ENCODE measurements around the gene DVL1.

Gene DVL1

GRCh38 chr1:1353389-1354151 lies 4.4 kb upstream of the DVL1 start:
- Histone ChIP-seq H3K9ac (ENCODE audit: low read length) (no peak overlapping the region), H3K4me3 (ENCODE audit: low read depth in 1 of 2, low read length in 2 of 2) (no peak overlapping the region), H3K9me3 (ENCODE audit: low read length) (no peaks in the 10 kb centered on the region), H3K36me3 (ENCODE audit: insufficient read depth, low read length) (peaks cover 18% of the 10 kb centered on the region), H3K27ac (ENCODE audit: low read depth, low read length) (no peak overlapping the region), H3K27me3 (ENCODE audit: control insufficient read depth in 1 of 2, insufficient read depth in 2 of 2, low read length in 2 of 2) (peaks cover 0 to 7% of the 10 kb centered on the region in 2 donors), H3K4me1 (ENCODE audit: insufficient read depth, low read length) (peaks cover 22% of the 10 kb centered on the region)

- Histone ChIP-seq H3K4me1 (ENCODE audit: insufficient read depth, low read length) (peaks cover 21% of the 10 kb centered on the region), H3K36me3 (ENCODE audit: insufficient read depth, low read length) (peaks cover 18% of the 10 kb centered on the region), H3K27ac (ENCODE audit: low read depth, low read length) (no peak overlapping the region), H3K9me3 (ENCODE audit: low read length) (no peaks in the 10 kb centered on the region), H3K4me3 (ENCODE audit: low read depth in 1 of 2, low read length in 2 of 2) (no peak overlapping the region), H3K27me3 (ENCODE audit: control insufficient read depth in 1 of 2, insufficient read depth in 2 of 2, low read length in 2 of 2) (peaks cover 0 to 6% of the 10 kb centered on the region in 2 donors), H3K9ac (ENCODE audit: low read length) (no peak overlapping the region)
Measured at GRCh38 chr1:1352786-1353388, 3.7 kb upstream of the DVL1 start.

GRCh38 chr1:1351511-1352427 lies 2.6 kb upstream of the DVL1 start:
- H3K9me3 ChIP-seq (ENCODE audit: low read length) = no peaks in the 10 kb centered on the region
- peaks cover 0 to 6% of the 10 kb centered on the region in 2 donors for H3K27me3 ChIP-seq (ENCODE audit: control insufficient read depth in 1 of 2, insufficient read depth in 2 of 2, low read length in 2 of 2)
- H3K9ac ChIP-seq (ENCODE audit: low read length) = no peak overlapping the region
- H3K4me1 ChIP-seq (ENCODE audit: insufficient read depth, low read length) = peaks cover 24% of the 10 kb centered on the region
- H3K36me3 ChIP-seq (ENCODE audit: insufficient read depth, low read length) = peaks cover 18% of the 10 kb centered on the region
- no peak overlapping the region for H3K4me3 ChIP-seq (ENCODE audit: low read depth in 1 of 2, low read length in 2 of 2)
- peak overlapping the region; percentile 39 for H3K27ac ChIP-seq (ENCODE audit: low read depth, low read length)

DNA sequence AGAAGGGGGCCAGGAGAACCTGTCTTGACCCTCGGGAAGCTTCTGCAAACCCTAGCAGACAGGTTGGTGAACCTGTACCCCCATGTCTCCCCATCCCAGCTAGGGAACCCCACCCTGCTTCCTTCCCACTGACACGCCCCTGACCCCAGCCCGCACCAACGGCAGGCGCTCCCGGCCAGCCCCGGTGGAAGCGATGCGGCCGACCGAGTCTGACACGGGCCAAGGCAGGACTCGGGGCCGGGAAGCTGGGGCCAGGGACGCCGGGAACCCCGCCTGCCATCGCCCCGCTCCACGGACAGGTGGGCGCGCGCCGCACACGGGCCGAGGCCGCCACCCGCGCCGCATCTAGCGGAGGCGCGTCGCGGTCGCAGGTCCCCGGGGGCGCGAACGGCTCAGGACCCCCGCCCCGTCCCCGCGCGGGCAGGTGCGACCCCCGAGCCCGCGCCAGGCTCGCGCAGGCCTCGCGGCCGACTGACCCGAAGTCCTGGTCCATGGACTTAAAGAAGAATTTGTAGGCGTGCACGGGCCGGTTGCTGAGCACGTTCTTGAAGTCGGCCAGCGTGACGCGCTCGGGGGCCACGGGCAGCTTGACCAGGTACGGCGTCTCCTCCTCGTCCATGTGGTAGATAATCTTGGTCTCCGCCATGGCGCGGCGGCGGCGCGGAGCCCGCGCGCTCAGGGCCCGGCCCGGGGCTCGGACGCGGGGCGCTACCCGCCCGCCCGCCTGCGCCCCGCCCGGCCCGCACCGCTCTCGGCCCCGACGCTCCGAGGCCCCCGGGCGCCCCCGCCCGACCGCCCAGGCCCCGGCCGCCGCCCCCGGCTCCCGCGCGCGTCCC lies 580 bp downstream of the DVL1 start:
- peak overlapping the region; percentile 57 for H3K9ac ChIP-seq (ENCODE audit: low read length)
- H3K4me1 ChIP-seq (ENCODE audit: insufficient read depth, low read length) = peaks cover 34% of the 10 kb centered on the region
- H3K36me3 ChIP-seq (ENCODE audit: insufficient read depth, low read length) = peaks cover 17% of the 10 kb centered on the region
- peaks cover 0 to 6% of the 10 kb centered on the region in 2 donors for H3K27me3 ChIP-seq (ENCODE audit: control insufficient read depth in 1 of 2, insufficient read depth in 2 of 2, low read length in 2 of 2)
- H3K4me3 ChIP-seq (ENCODE audit: low read depth in 1 of 2, low read length in 2 of 2) = peak overlapping the region; percentile 57 to 67
- H3K27ac ChIP-seq (ENCODE audit: low read depth, low read length) = peak overlapping the region; percentile 83
- no peaks in the 10 kb centered on the region for H3K9me3 ChIP-seq (ENCODE audit: low read length)

DNA sequence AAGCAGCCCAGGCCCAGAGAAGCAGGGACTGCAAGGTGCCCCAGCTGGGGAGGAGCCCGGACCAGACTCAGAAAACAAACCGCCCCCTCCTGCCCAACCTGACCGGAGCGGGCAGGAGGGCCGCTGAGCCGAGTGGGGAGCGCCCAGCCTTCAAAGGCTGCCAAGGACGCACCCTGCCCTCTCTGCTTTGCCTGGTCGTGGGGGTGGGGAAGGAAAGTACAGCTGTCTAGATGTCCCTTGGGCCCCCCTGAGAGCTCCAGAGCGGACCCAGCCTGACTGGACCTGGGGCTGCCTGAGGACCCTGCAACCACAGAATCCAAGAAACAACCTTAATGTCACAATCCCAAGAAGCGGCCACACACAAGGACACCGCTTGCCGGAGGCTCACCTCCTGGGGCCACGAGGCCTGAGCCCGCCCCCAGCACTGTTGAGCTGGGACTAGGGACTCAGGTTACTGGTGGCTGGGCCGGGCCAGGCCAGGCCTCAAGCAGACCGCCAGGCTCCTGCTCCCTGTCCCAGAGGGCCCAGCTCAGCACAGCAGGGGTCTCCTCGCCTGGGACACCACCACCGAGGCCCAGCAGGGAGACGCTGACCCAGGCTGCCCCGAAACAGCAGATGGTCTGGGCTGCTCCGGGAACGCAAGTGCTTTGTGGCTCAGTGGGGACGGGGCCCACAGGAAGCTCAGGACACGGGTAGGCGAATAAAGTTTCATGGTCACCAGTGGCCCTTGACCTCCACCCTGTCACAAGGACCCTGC lies 1.4 kb downstream of the DVL1 start:
- H3K36me3 ChIP-seq (ENCODE audit: insufficient read depth, low read length) = peaks cover 10% of the 10 kb centered on the region
- H3K4me3 ChIP-seq (ENCODE audit: low read depth in 1 of 2, low read length in 2 of 2) = peak overlapping the region; percentile 57 to 67
- H3K27me3 ChIP-seq (ENCODE audit: control insufficient read depth in 1 of 2, insufficient read depth in 2 of 2, low read length in 2 of 2) = peaks cover 0 to 1% of the 10 kb centered on the region in 2 donors
- H3K9me3 ChIP-seq (ENCODE audit: low read length) = no peaks in the 10 kb centered on the region
- peaks cover 32% of the 10 kb centered on the region for H3K4me1 ChIP-seq (ENCODE audit: insufficient read depth, low read length)
- peak overlapping the region; percentile 57 for H3K9ac ChIP-seq (ENCODE audit: low read length)
- peak overlapping the region; percentile 83 for H3K27ac ChIP-seq (ENCODE audit: low read depth, low read length)

DNA sequence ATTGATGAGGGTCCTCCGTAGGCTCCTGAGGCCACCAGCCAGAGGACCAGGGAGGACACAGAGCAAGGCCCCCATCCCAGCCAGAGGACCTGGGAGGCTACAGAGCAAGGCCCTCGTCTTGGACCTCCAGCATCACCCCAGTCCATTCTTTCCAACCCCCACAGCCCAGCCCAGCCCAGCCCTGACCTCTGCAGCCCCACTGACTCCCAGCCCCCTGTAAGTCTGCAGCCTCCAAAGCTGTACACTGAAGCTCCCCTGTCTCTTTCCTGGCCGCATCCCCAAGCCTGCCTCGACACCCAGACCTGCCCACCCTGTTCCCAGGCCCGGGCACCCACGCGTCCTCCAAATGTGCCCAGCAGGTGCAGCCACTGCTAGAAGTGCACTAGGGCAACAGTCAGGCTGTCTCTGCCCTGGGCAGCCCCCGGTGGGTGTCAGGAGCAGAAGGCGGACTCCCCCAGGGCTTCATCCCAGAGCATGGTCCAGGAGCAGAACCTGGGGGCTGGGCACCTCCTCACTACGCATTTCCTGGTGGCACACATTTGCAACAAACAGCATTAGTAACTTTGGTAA lies 2.1 kb downstream of the DVL1 start:
- Histone ChIP-seq H3K4me1 (ENCODE audit: insufficient read depth, low read length) (peaks cover 25% of the 10 kb centered on the region), H3K27ac (ENCODE audit: low read depth, low read length) (no peak overlapping the region), H3K4me3 (ENCODE audit: low read depth in 1 of 2, low read length in 2 of 2) (peak overlapping the region in 1 of 2 donors; percentile 67), H3K9me3 (ENCODE audit: low read length) (no peaks in the 10 kb centered on the region), H3K27me3 (ENCODE audit: control insufficient read depth in 1 of 2, insufficient read depth in 2 of 2, low read length in 2 of 2) (no peaks in the 10 kb centered on the region), H3K9ac (ENCODE audit: low read length) (peak overlapping the region; percentile 53), H3K36me3 (ENCODE audit: insufficient read depth, low read length) (peaks cover 3% of the 10 kb centered on the region)

GRCh38 chr1:1346501-1346890 lies 2.7 kb downstream of the DVL1 start:
- H3K9me3 ChIP-seq (ENCODE audit: low read length) = no peaks in the 10 kb centered on the region
- H3K27me3 ChIP-seq (ENCODE audit: control insufficient read depth in 1 of 2, insufficient read depth in 2 of 2, low read length in 2 of 2) = no peaks in the 10 kb centered on the region
- peak overlapping the region in 1 of 2 donors; percentile 23 for H3K4me3 ChIP-seq (ENCODE audit: low read depth in 1 of 2, low read length in 2 of 2)
- peaks cover 2% of the 10 kb centered on the region for H3K36me3 ChIP-seq (ENCODE audit: insufficient read depth, low read length)
- peak overlapping the region; percentile 53 for H3K9ac ChIP-seq (ENCODE audit: low read length)
- H3K4me1 ChIP-seq (ENCODE audit: insufficient read depth, low read length) = peaks cover 19% of the 10 kb centered on the region
- no peak overlapping the region for H3K27ac ChIP-seq (ENCODE audit: low read depth, low read length)

GRCh38 chr1:1345860-1346500 lies 3.2 kb downstream of the DVL1 start:
- no peaks in the 10 kb centered on the region for H3K27me3 ChIP-seq (ENCODE audit: control insufficient read depth in 1 of 2, insufficient read depth in 2 of 2, low read length in 2 of 2)
- H3K27ac ChIP-seq (ENCODE audit: low read depth, low read length) = no peak overlapping the region
- H3K4me3 ChIP-seq (ENCODE audit: low read depth in 1 of 2, low read length in 2 of 2) = peak overlapping the region in 1 of 2 donors; percentile 23
- no peaks in the 10 kb centered on the region for H3K9me3 ChIP-seq (ENCODE audit: low read length)
- peaks cover 8% of the 10 kb centered on the region for H3K36me3 ChIP-seq (ENCODE audit: insufficient read depth, low read length)
- peak overlapping the region; percentile 53 for H3K9ac ChIP-seq (ENCODE audit: low read length)
- peaks cover 18% of the 10 kb centered on the region for H3K4me1 ChIP-seq (ENCODE audit: insufficient read depth, low read length)

- Histone ChIP-seq H3K27me3 (ENCODE audit: control insufficient read depth in 1 of 2, insufficient read depth in 2 of 2, low read length in 2 of 2) (no peaks in the 10 kb centered on the region), H3K36me3 (ENCODE audit: insufficient read depth, low read length) (peaks cover 13% of the 10 kb centered on the region), H3K4me1 (ENCODE audit: insufficient read depth, low read length) (peaks cover 18% of the 10 kb centered on the region), H3K9ac (ENCODE audit: low read length) (no peak overlapping the region), H3K4me3 (ENCODE audit: low read depth in 1 of 2, low read length in 2 of 2) (no peak overlapping the region), H3K27ac (ENCODE audit: low read depth, low read length) (no peak overlapping the region), H3K9me3 (ENCODE audit: low read length) (no peaks in the 10 kb centered on the region)
Measured at GRCh38 chr1:1345384-1345783, 3.8 kb downstream of the DVL1 start.

All from muscle layer of colon (tissue), 2 donors.